ENCODE data around the gene SKIC8.

GRCh38 chr15:78321786-78322185 lies 22.4 kb upstream of the SKIC8 start:
- TF ChIP-seq, protein P1, sequence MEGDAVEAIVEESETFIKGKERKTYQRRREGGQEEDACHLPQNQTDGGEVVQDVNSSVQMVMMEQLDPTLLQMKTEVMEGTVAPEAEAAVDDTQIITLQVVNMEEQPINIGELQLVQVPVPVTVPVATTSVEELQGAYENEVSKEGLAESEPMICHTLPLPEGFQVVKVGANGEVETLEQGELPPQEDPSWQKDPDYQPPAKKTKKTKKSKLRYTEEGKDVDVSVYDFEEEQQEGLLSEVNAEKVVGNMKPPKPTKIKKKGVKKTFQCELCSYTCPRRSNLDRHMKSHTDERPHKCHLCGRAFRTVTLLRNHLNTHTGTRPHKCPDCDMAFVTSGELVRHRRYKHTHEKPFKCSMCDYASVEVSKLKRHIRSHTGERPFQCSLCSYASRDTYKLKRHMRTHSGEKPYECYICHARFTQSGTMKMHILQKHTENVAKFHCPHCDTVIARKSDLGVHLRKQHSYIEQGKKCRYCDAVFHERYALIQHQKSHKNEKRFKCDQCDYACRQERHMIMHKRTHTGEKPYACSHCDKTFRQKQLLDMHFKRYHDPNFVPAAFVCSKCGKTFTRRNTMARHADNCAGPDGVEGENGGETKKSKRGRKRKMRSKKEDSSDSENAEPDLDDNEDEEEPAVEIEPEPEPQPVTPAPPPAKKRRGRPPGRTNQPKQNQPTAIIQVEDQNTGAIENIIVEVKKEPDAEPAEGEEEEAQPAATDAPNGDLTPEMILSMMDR (IDR thresholded peaks at IDR 0.05), result no peak
- no peak for TF ChIP-seq POLR2A (IDR thresholded peaks at IDR 0.05)
